K562 (cell line): ENCODE measurements around the gene FAM53A. TPM values are rescaled to one million over a fixed set of nuclear protein-coding genes. Genes with fewer than 3 reads are reported as not detected.

Source experiments
- ARID4B ChIP-seq: sonication (generic); formaldehyde crosslinking; IDR thresholded peaks from 2 replicates; pipeline ENCODE4 v1.8.0; 2022; ENCODE audit warnings: mild to moderate bottlenecking, missing genetic modification reagents
- CBX2 ChIP-seq: fragments of 200-600 bp; sonication (generic); IDR thresholded peaks from one replicate; pipeline ENCODE4 v1.6.1; 2012; ENCODE audit warnings: mild to moderate bottlenecking, low read length, inconsistent platforms; ENCODE audit not compliant: insufficient read depth, poor library complexity, severe bottlenecking
- CUX1 ChIP-seq: fragments of 200-800 bp; sonication (Bioruptor generic); IDR thresholded peaks from 2 replicates; pipeline ENCODE4 v1.6.1; 2016; ENCODE audit warnings: missing genetic modification characterization, missing compliant biosample characterization
- DPF2 ChIP-seq: fragments of 450-650 bp; IDR thresholded peaks from 2 replicates; pipeline ENCODE4 v1.6.1; 2016
- E2F5 ChIP-seq: sonication (generic); formaldehyde crosslinking; IDR thresholded peaks from 2 replicates; pipeline ENCODE4 v1.8.0; 2022; ENCODE audit warnings: mild to moderate bottlenecking, missing genetic modification reagents
- EP400 ChIP-seq: fragments of 450-650 bp; IDR thresholded peaks from 2 replicates; pipeline ENCODE4 v1.6.1; 2017; ENCODE audit warnings: antibody characterized with exemption, mild to moderate bottlenecking, moderate library complexity
- ETS1 ChIP-seq: conservative IDR thresholded peaks from 2 replicates; pipeline ENCODE4 v1.6.1; 2011; ENCODE audit warnings: low read depth, mild to moderate bottlenecking, low read length; ENCODE audit not compliant: control insufficient read depth
- NFIC ChIP-seq: fragments of 450-650 bp; IDR thresholded peaks from 2 replicates; pipeline ENCODE4 v1.6.1; 2017; ENCODE audit warnings: mild to moderate bottlenecking, inconsistent platforms
- NR3C1 ChIP-seq: sonication (generic); formaldehyde crosslinking; IDR thresholded peaks from 2 replicates; pipeline ENCODE4 v1.8.1; 2022; ENCODE audit warnings: missing genetic modification reagents
- NUFIP1 ChIP-seq: fragments of 450-650 bp; IDR thresholded peaks from 2 replicates; pipeline ENCODE4 v1.6.1; 2018; ENCODE audit not compliant: partially characterized antibody
- PHF8 ChIP-seq: fragments of 200-600 bp; sonication (generic); IDR thresholded peaks from 2 replicates; pipeline ENCODE4 v1.6.1; 2012; ENCODE audit warnings: mixed run types, mild to moderate bottlenecking, inconsistent platforms, low read length, moderate library complexity, borderline replicate concordance
- TCFL5 ChIP-seq: fragments of 250-450 bp; sonication (Bioruptor Pico); conservative IDR thresholded peaks from 2 replicates; pipeline ENCODE4 v1.6.1; 2021; ENCODE audit warnings: mild to moderate bottlenecking, moderate library complexity, matching md5 sums
- ZNF586 ChIP-seq: fragments of 450-650 bp; formaldehyde crosslinking; conservative IDR thresholded peaks from 2 replicates; pipeline ENCODE4 v1.4.0; 2020; ENCODE audit warnings: mild to moderate bottlenecking, moderate library complexity
- ZNF668 ChIP-seq: fragments of 250-450 bp; sonication (Bioruptor Pico); IDR thresholded peaks from 2 replicates; pipeline ENCODE4 v1.8.0; 2022; ENCODE audit warnings: mild to moderate bottlenecking, inconsistent platforms
- polyA plus RNA-seq, 8 experiments: library from polyadenylated mRNA; depleted of rRNA in 4 of 8; stranded (reverse) in 5 of 8; unstranded in 3 of 8; fragments of >200 nt; fragmentation: Nextera tagmentation in 2 of 8; fragmentation: Illumina TruSeq in 1 of 8; extraction: Ambion mirVana in 2 of 8; extraction: Trizol in 1 of 8; gene quantifications; 2 replicates each; pipeline versions ENCODE4 v1.2.1 to v1.2.3, GENCODE V29; 2011 to 2014; ENCODE audit warnings: inconsistent platforms in 1 of 8, missing spikeins in 1 of 8
- total RNA-seq, 7 experiments: library from RNA; depleted of rRNA in 6 of 7; stranded (reverse); fragments of >200 nt in 6 of 7; fragmentation: Illumina TruSeq in 2 of 7; extraction: Trizol in 2 of 7; gene quantifications; 2 replicates each; pipeline versions ENCODE4 v1.2.1 to v1.2.3, GENCODE V29; 2011 to 2021; ENCODE audit warnings: low replicate concordance in 1 of 7

Gene FAM53A
- total and polyA plus RNA-seq, 9 of the 15 experiments (the other 6 are each of a cell fraction or from before 2014, with no cell fraction given) = 0.53 to 2.7 (median 1.4) TPM; not detected in 2

- TF ChIP-seq ARID4B (CRISPR knock-in tag) (peak; percentile 53; the same call in 1 of the 2 replicates), EP400 (peak; percentile 62; the same call in 1 of the 2 replicates), NR3C1 (no peak), ETS1 (no peak), DPF2 (no peak), ZNF586 (CRISPR knock-in tag) (no peak), CUX1 (CRISPR knock-in tag) (no peak), TCFL5 (CRISPR knock-in tag) (no peak), CBX2 (no peak), NFIC (no peak), ZNF668 (CRISPR knock-in tag) (no peak), PHF8 (peak; percentile 62; the same call in 1 of the 2 replicates), E2F5 (CRISPR knock-in tag) (no peak; the same call in 1 of the 2 replicates), NUFIP1 (no peak)
Measured at GRCh38 chr4:1711571-1712215, 27.6 kb upstream of the FAM53A start (continued).
